DMS153 (cell line): ENCODE measurements around the gene BHLHA9.
"Not testable (repeated sequence)": the region's sequence is repeated elsewhere in the genome, so short reads cannot be mapped to it uniquely, and the experiment has no call there.

Experiments
- DNase-seq: peaks from one replicate; lab custom pipeline; 2025; lab: John Stamatoyannopoulos, UW

BHLHA9 gene

GRCh38 chr17:1270210-1271029, at the start of gene BHLHA9:
TSS of gene BHLHA9 (plus strand) at chr17:1270444. CDS start at chr17:1270564, 120 bp downstream.
- no peak for DNase-seq

- no peak for DNase-seq
Measured at GRCh38 chr17:1221209-1221608, 49.0 kb upstream of the BHLHA9 start.

DNA sequence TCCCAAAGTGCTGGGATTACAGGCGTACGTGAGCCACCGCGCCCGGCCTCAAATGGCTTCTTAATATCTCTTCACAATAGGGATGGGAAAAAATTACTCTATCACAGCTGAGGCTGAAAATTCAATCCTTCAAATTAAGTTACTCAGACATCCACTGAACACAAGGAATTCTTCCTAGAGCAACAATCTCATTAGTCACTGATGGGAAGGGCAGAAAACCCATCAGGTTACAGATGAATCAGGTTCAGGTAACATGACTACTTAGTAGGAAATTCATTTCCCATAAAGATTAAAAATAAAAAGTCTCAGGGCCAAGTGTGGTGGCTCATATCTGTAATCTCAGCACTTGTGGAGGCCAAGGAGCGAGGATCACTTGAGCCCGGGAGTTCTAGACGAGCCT, 47.9 kb upstream of the BHLHA9 start:
- DNase-seq, result no peak

GRCh38 chr17:1223662-1224061, 46.6 kb upstream of the BHLHA9 start:
- DNase-seq, result no peak

GRCh38 chr17:1224330-1224729, 45.9 kb upstream of the BHLHA9 start:
- DNase-seq, result no peak

GRCh38 chr17:1226308-1226707, 43.9 kb upstream of the BHLHA9 start:
- DNase-seq, result no peak

DNA sequence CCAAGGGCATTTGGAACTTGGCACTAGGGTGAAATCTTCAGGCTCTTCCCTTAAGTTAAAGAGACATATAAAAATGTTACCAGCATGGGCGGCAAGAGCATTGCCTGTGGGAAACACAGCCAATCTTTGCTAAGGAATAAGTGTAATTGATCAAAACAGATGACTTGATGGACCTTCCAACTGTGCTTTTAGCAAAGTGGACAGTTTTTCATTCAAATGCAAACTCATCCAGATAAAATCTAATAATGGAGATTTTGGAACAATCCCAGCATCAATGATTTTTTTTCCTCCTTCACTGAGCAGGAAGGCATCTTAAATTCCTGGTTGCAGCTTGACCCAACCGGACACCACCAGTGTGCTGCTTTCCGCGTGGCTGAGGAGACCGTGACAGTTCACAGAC, 42.9 kb upstream of the BHLHA9 start:
- DNase-seq, result no peak

- no peak for DNase-seq
Measured at GRCh38 chr17:1227917-1228780, 42.1 kb upstream of the BHLHA9 start.

DNA sequence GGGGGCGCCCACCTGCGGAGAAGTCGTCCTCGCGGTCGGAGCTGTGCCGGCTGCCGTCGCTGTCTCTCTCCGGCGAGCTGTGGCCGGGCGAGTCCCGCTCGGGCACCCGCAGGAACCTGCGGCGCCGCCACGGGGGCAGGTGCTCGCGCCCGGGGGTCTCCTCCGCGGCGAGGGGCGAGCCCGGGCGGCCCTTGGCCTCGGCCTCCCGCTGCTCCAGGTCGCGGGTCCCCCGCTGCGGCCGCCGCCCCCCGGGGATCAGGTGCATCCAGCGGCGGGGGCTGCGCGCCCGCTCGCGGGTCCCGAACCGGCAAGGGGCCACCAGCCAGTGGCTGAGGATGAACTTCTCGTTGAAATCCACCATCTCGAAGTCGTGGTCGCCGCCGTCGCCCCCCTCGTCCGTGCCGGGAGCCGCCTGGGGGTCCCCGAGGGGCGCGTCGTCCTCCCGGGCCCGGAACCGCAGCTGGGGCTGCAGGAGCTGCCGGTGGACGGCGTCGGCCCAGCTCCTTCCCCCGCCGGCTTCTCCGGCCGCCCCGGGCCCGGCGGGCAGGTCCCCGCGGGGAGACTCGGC, 41.4 kb upstream of the BHLHA9 start:
- no peak for DNase-seq

- DNase-seq, result no peak
Measured at GRCh38 chr17:1229349-1229899, 40.8 kb upstream of the BHLHA9 start.

DNA sequence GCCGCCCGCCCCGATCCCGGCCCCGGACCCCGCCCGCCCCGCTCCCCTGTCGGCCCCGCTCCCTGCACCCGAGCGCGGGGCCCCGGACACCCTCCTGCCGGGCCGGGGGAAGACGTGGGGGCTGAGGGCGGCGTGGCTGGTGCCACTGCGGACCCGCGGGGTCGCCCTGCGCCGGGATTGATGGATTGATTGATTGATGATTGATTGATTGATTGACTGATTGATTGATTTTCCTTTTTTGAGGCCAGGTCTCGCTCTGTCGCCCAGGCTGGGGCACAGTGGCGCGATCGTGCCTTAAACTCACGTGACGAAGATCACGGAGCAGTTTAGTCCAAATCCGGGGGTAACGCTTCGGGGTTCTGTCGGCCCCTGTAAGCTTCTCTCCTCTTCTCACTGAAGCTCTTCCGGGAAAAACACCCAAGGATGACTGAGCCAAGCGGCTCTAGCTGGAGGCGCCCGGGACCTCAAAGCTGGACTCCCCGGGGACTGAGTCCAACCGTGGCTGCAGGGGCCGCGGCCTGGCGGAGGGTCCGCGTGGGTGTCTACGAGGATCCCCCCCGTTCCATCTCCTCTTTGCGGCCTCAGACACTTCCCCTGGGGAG, 40.2 kb upstream of the BHLHA9 start:
- DNase-seq, result no peak

DNA sequence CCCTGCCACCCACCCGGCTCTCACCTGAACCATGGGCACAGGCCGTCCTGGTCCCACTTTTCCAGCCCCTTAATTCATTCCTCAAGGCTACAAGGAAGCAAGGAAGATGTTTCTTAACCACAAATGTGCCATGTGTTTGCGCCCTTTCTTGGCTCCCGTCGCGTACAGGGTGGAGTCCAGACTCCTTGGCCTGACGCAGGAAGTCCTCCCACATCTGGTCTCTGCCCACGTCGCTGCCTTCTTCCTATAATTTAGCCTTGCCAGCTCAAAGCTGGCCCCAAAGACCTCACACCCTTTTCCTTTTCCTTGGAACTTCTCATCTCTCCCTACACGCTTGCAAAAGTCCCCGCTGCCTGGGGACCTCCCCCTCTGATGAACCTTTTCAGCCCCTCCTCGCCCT, 38.8 kb upstream of the BHLHA9 start:
- DNase-seq, result no peak

DNA sequence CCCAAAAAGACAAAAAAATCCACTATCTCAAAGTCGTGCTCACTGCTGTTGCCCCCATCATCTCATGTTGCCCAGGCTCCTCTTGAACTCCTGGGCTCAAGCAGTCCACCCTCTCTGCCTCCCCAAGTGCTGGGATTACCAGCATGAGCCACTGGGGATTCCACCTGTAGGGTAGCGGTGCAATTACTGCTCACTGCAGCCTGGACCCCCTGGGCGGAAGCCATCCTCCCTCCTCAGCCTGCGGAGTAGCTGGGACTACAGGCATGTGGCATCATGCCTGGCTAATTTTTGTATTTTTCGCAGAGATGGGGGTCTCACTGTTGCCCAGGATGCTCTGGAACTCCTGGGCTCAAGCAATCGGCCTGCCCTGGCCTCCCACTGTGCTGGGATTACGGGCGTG, 37.9 kb upstream of the BHLHA9 start:
- no peak for DNase-seq

- DNase-seq, result no peak
Measured at GRCh38 chr17:1232786-1233185, 37.5 kb upstream of the BHLHA9 start.

DNA sequence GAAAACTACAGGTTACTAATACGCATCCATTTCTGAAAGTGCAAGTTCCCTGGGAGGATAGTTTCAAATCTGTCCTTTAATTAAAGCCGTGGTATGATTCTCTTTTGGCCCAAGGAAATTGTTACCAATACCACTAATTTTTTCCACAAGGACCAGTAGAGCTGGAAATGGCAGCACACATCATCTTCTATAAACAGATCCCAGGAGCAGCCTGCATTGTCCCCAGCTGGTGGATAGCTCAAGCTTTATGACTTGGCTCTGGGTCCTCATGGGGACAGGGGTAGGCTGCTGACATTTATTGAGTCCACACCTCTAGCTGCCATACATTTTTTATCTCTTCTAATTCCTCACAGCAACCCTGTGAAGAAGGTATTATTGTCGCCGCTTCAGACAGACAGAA, 35.8 kb upstream of the BHLHA9 start:
- no peak for DNase-seq

DNA sequence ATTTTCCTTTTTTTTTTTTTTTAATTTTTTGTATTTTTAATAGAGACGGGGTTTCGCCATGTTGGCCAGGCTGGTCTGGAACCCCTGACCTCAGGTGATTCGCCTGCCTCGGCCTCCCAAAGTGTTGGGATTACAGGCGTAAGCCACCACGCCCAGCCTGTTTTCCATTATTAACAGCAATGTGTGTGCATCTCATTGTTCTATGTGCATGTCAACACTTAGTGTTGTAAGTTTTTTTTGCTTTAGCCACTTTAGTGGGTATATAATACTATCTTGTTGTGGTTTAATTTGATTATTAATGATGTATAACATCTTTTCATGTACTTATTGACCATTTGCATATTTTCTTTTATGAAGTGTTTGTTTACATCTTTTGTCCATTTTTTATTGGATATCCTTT, 32.8 kb upstream of the BHLHA9 start:
- DNase-seq, result no peak

DNA sequence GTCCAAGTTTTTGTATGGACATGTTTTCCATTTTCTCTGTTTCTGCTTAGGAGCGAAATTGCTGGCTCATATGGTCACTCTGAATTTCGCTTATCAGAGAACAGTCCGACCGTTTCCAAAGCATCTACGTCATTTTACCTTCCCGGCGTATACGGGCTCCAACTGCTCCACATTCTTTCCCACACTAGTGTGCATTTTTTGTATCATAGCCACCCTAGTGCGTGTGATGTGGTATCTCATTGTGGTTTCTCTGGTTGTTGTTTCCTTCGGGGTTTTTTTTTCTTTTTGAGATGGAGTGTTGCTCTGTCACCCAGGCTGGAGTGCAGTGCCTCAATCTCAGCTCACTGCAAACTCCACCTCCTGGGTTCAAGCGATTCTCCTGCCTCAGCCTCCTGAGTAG, 31.0 kb upstream of the BHLHA9 start:
- DNase-seq, result no peak

DNA sequence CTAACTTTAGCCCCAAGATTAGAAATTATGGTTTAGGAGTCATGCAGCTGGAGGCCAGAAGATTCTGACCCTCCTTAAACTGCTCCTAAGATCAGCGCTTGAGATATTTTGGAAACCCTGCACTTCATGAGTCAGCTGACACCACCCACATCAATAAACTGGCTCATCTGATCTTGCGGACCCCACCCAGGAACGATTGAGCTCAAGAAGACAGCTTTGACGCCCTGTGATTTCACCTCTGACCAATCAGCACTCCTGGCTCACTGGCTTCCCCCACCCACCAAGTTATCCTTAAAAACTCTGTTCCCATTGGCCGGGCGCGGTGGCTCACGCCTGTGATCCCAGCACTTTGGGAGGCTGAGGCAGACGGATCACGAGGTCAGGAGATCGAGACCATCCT, 29.8 kb upstream of the BHLHA9 start:
- not testable (repeated sequence) for DNase-seq

DNA sequence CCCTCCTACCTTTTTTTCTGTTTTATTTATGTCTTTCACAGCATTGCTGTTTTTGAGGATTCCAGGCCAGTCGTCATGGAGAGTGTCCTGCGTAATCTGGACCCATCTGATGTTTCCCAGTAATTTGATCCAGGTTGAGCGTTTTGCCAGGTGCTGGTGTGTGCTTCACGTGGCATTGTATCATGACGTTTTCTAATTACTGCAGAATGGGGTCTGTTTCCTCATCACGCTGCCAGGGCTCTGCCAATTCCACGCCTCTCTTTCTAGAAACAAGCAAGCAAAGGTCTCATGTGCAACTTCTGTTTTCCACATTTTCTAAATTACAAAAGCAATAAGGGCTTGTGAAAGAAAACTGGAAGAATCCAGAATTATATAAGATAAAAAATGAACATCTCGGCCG, 28.3 kb upstream of the BHLHA9 start:
- DNase-seq, result peak; percentile 19

GRCh38 chr17:1244606-1245012, 25.6 kb upstream of the BHLHA9 start:
- no peak for DNase-seq

GRCh38 chr17:1251866-1252608, 18.2 kb upstream of the BHLHA9 start:
- peak; percentile 14 for DNase-seq
